DOHH2 (cell line): ENCODE data around the gene C9orf43.

Source experiments
- CTCF ChIP-seq: fragments of 200-600 bp; sonication (generic); IDR thresholded peaks from one replicate; pipeline ENCODE4 v1.5.1; 2014; ENCODE audit warnings: antibody characterized with exemption, mild to moderate bottlenecking, low read depth, low read length; ENCODE audit not compliant: poor library complexity, severe bottlenecking
- EZH2phosphoT487 ChIP-seq: fragments of 200-600 bp; sonication (generic); IDR thresholded peaks from 2 replicates; pipeline ENCODE4 v1.6.1; 2017; ENCODE audit warnings: borderline replicate concordance, mild to moderate bottlenecking, antibody characterized with exemption, low read length, moderate library complexity, mixed read lengths

GRCh38 chr9:113376634-113377567 lies 33.6 kb upstream of the C9orf43 start, which contains the start of gene HDHD3:
- no peak for TF ChIP-seq CTCF
- TF ChIP-seq EZH2phosphoT487, result no peak
